ENCODE measurements around the gene DPH1.

DPH1 gene

DNA sequence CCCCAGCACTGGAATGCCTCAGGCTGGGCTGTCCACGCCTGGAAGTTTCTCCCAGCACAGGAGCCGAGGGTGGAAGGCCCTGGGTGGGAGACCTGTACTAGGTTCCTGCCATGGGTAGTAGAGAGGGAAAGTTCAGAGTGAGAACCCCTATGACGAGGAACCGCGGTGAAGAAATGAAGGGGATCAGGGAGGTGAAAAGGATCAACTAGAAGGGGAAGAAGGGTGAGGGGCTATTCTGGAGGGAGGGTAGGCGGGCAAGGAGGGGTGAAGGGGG is 30.4 kb downstream of the DPH1 start:
- Histone ChIP-seq H2AFZ (ENCODE audit: low read depth, low read length) (no peak overlapping the region), H3K4me2 (ENCODE audit: low read length) (no peak overlapping the region), H4K20me1 (ENCODE audit: insufficient read depth, low read length) (peaks cover 6% of the 10 kb centered on the region; the same call in 1 of the 2 replicates), H3K36me3 (replicated peaks; ENCODE audit: low read depth, low read length) (no peaks in the 10 kb centered on the region), H3K79me2 (ENCODE audit: low read length) (no peaks in the 10 kb centered on the region), H3K9ac (ENCODE audit: low read length) (no peak overlapping the region), H3K9me3 (ENCODE audit: insufficient read depth, low read length) (no peaks in the 10 kb centered on the region), H3K4me1 (ENCODE audit: low read length) (peaks cover 3% of the 10 kb centered on the region; the same call in 1 of the 2 replicates), H3K27me3 (ENCODE audit: low read depth, low read length) (no peaks in the 10 kb centered on the region), H3K27ac (ENCODE audit: low read length) (no peak overlapping the region), H3K4me3 (ENCODE audit: low read length) (no peak overlapping the region)
- TF ChIP-seq, protein P1, sequence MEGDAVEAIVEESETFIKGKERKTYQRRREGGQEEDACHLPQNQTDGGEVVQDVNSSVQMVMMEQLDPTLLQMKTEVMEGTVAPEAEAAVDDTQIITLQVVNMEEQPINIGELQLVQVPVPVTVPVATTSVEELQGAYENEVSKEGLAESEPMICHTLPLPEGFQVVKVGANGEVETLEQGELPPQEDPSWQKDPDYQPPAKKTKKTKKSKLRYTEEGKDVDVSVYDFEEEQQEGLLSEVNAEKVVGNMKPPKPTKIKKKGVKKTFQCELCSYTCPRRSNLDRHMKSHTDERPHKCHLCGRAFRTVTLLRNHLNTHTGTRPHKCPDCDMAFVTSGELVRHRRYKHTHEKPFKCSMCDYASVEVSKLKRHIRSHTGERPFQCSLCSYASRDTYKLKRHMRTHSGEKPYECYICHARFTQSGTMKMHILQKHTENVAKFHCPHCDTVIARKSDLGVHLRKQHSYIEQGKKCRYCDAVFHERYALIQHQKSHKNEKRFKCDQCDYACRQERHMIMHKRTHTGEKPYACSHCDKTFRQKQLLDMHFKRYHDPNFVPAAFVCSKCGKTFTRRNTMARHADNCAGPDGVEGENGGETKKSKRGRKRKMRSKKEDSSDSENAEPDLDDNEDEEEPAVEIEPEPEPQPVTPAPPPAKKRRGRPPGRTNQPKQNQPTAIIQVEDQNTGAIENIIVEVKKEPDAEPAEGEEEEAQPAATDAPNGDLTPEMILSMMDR (IDR thresholded peaks at IDR 0.05; ENCODE audit: low read depth, low read length) = no peak
- TF ChIP-seq EZH2phosphoT487 (IDR thresholded peaks at IDR 0.05; ENCODE audit: low read depth) = no peak

DNA sequence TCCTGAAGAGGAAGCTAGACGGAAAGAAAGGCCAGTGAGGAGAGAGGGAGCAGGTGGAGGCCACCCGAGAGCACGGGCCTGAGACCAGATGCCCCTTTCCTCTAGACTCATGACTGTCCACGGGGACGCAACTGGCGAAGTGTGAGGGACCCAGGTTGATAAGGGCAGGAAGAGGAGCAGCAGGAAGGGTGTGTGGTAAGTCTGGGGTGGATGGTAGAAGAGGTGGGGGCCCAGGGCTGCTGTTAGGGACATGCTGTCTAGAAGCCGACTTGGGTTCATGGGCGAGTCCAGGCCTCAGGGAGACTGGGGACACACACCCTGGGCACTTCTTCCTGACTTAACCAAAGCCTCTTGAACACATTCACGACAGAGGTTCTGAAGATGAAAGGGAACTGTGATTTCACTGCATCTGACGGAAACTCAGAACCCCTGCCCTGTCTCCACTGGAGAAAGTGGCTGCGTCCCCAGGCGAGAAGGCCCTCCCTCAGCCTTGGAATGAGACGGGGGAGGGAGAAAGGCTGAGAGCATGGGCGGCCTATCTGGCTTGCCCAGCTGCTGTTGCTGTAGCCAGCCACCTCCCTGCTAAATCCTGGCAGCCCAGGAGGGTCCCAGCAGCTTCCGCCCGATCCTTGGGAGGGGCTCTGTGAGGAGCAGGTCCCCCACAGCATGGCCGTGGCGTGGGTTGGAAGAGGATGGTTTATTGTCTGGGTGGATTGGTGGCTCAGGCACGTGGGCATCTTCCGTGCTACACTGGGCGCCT is 30.9 kb downstream of the DPH1 start:
- H3K79me2 ChIP-seq (ENCODE audit: low read length) = no peaks in the 10 kb centered on the region
- no peaks in the 10 kb centered on the region for H3K9me3 ChIP-seq (ENCODE audit: insufficient read depth, low read length)
- H4K20me1 ChIP-seq (ENCODE audit: insufficient read depth, low read length) = peaks cover 8% of the 10 kb centered on the region; the same call in 1 of the 2 replicates
- no peak for TF ChIP-seq EZH2phosphoT487 (IDR thresholded peaks at IDR 0.05; ENCODE audit: low read depth)
- TF ChIP-seq, protein P1 (IDR thresholded peaks at IDR 0.05; ENCODE audit: low read depth, low read length) = no peak
- H3K36me3 ChIP-seq (replicated peaks; ENCODE audit: low read depth, low read length) = no peaks in the 10 kb centered on the region
- H3K9ac ChIP-seq (ENCODE audit: low read length) = no peak overlapping the region
- no peak overlapping the region for H3K27ac ChIP-seq (ENCODE audit: low read length)
- H3K27me3 ChIP-seq (ENCODE audit: low read depth, low read length) = no peaks in the 10 kb centered on the region
- no peak overlapping the region for H3K4me2 ChIP-seq (ENCODE audit: low read length)
- H3K4me3 ChIP-seq (ENCODE audit: low read length) = no peak overlapping the region
- no peak overlapping the region for H2AFZ ChIP-seq (ENCODE audit: low read depth, low read length)
- H3K4me1 ChIP-seq (ENCODE audit: low read length) = peaks cover 3% of the 10 kb centered on the region; the same call in 1 of the 2 replicates

DNA sequence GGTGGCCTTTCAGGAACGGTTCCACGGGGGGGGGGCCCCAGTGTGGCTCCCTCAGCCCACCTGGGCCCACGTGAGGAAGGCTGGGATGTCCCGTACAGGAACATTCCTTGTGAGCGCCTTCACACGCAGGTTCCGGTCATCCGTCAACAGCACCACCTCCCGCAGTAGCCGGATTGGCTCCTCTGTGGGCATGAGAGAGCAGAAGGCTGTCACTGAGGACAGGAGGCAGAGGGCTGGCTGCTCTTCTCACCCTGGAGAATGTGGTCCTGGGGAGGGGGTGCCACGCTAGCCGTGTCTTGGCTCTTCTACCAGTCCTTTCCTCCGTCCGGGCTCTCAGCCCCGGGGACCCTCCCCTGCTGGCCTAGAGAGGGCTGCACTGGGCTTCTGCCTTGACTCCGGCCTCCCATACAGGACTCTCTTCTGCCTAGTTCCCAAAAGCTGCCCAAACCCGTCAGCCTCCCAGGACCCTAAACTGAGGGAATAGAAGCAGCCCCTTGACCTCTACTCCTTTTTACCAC is 31.5 kb downstream of the DPH1 start:
- Histone ChIP-seq H3K4me3 (ENCODE audit: low read length) (no peak overlapping the region), H2AFZ (ENCODE audit: low read depth, low read length) (no peak overlapping the region), H3K79me2 (ENCODE audit: low read length) (no peaks in the 10 kb centered on the region), H3K9ac (ENCODE audit: low read length) (no peak overlapping the region), H3K4me1 (ENCODE audit: low read length) (no peaks in the 10 kb centered on the region), H3K27ac (ENCODE audit: low read length) (no peak overlapping the region), H4K20me1 (ENCODE audit: insufficient read depth, low read length) (peaks cover 8% of the 10 kb centered on the region; the same call in 1 of the 2 replicates), H3K36me3 (replicated peaks; ENCODE audit: low read depth, low read length) (no peaks in the 10 kb centered on the region), H3K4me2 (ENCODE audit: low read length) (no peak overlapping the region), H3K27me3 (ENCODE audit: low read depth, low read length) (no peaks in the 10 kb centered on the region), H3K9me3 (ENCODE audit: insufficient read depth, low read length) (no peaks in the 10 kb centered on the region)
- TF ChIP-seq, protein P1 (IDR thresholded peaks at IDR 0.05; ENCODE audit: low read depth, low read length) = no peak

DNA sequence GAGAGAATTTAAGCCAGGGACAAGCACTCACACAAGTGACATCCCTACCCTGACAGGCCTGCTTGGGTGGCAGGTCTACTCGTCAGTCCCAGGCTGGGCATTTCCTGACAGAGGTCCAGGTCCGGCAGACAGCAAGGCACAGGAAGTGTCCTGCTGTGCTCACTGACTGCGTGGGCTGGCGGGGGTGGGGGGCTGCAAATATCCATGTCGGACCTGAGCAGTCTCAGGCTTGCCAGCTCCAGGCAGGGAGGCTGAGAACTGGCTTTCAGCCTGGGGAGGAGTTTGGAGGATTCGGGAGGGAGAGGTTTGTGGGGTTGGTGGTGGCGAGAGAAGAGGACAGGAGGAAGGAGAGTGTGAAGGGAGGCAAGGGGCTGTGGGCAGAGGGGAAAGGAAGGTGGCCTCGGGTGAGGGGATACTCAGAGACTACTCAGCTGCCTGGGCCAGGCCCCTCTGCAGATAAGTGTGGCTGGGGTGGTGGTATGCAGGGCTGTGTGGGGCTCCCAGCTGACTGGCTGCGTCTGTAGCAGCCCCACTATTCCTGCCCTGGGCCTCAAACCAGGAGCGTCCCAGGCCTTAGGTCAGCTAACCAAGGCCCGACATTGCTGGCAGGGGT is 32.7 kb downstream of the DPH1 start:
- Histone ChIP-seq H2AFZ (ENCODE audit: low read depth, low read length) (no peak overlapping the region), H3K9ac (ENCODE audit: low read length) (no peak overlapping the region), H3K9me3 (ENCODE audit: insufficient read depth, low read length) (no peaks in the 10 kb centered on the region), H3K4me2 (ENCODE audit: low read length) (no peak overlapping the region), H3K27ac (ENCODE audit: low read length) (no peak overlapping the region), H3K4me1 (ENCODE audit: low read length) (no peaks in the 10 kb centered on the region), H3K79me2 (ENCODE audit: low read length) (no peaks in the 10 kb centered on the region), H4K20me1 (ENCODE audit: insufficient read depth, low read length) (peaks cover 17% of the 10 kb centered on the region; the same call in 1 of the 2 replicates), H3K27me3 (ENCODE audit: low read depth, low read length) (no peaks in the 10 kb centered on the region), H3K36me3 (replicated peaks; ENCODE audit: low read depth, low read length) (no peaks in the 10 kb centered on the region), H3K4me3 (ENCODE audit: low read length) (no peak overlapping the region)
- TF ChIP-seq, protein P1 (IDR thresholded peaks at IDR 0.05; ENCODE audit: low read depth, low read length) = no peak
- no peak for TF ChIP-seq EZH2phosphoT487 (IDR thresholded peaks at IDR 0.05; ENCODE audit: low read depth)
